GM19467 (cell line): ENCODE results near the gene TNNI2.
"Not testable (repeated sequence)": the region's sequence is repeated elsewhere in the genome, so short reads cannot be mapped to it uniquely, and the experiment has no call there.

Experiments
- ATAC-seq: cut with Tn5 transposase; IDR thresholded peaks from one replicate; pipeline ENCODE4 v1.9.1; 2021; ENCODE audit warnings: mild to moderate bottlenecking, moderate library complexity; ENCODE audit not compliant: unreplicated experiment

Gene TNNI2

DNA sequence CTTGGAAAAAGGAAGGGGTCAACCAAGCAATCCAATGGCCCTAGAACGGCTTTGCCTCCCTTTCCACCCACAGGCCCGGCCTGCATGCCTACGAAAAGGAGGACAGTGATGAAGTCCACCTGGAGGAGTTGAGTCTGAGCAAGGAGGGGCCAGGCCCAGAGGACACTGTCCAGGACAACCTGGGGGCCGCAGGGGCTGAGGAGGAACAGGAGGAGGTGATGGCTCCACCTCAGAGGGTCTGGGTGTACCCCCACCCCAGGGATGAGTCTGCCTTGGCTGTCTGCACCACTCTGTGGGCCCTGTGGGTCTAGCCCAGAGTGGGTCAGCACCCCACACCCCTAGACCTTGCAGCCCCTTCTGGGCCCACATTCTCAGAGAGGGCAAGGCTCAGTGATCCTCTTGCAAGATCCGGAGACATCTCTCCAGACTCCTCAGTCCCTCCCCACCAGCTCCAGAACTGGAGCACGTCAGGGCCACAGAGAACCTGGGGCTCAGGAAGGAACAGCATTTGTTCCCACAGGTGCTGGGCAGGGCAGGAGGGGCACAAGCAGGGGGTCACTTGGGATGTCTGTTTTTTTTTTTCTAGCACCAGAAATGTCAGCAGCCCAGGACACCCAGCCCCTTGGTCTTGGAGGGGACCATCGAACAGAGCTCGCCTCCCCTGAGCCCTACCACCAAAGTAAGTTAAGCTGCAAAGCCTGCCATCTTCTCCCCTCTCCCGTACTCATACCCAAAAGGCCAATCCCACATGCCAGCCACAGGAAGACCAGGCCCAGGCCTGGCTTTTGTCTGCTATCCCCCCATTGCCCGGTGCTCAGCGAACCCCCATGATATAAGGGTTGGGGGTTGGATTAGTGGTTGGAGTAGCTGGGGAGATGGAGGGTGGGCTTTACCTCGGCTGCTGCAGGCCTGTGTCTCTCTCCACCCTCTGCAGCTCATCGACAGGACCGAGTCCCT is 44.8 kb downstream of the TNNI2 start:
- no peak for ATAC-seq

DNA sequence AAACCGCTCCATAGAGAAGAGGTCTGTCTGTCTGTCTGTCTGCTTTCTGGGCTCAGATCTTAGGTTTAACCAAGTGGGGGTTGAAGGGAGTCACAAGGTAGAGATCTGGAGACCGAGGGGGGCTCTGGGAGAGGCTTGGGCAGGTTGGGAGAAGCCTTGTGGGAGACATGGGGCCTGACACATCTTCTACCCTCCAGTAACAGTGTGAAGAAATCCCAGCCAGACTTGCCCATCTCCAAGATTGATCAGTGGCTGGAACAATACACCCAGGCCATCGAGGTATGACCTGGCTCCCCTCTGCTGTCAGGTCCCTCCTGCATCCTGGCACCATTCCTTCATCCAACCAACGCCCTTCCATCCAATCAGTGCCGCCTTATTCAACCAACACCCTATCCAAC is 45.5 kb downstream of the TNNI2 start:
- ATAC-seq, result no peak

- not testable (repeated sequence) for ATAC-seq
These were observed 47.8 kb downstream of the TNNI2 start for GRCh38 chr11:1886551-1886950.

- ATAC-seq, result no peak
These were observed 48.9 kb downstream of the TNNI2 start for GRCh38 chr11:1887451-1888346.

DNA sequence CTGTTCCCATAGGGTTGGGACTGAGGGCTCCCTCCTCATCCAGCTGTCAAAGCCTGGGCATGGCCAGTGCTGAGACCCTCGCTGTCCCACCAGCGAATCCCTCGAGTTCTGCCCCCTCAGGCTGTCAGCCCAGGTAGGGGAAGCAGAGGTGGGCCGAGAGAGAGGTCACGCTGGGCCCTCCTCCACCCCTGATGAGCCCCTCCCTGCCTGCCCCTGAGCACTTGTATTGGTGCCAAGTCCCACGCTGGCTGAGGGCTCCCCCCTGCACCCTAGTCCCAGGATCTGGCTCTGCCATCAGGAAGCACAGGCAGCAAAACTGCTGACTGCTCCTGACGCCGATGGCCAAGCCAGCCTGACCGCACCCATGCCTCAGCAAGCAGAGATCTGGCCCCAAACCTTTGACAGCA is 49.6 kb downstream of the TNNI2 start:
- ATAC-seq, result no peak

- ATAC-seq, result no peak
These were observed 50.0 kb downstream of the TNNI2 start for GRCh38 chr11:1888811-1889210.

- no peak for ATAC-seq
These were observed 50.6 kb downstream of the TNNI2 start for GRCh38 chr11:1889224-1889930.

GRCh38 chr11:1889941-1890855 is 51.4 kb downstream of the TNNI2 start:
- ATAC-seq, result no peak
